ENCODE results near the gene TPBGL.

DNA sequence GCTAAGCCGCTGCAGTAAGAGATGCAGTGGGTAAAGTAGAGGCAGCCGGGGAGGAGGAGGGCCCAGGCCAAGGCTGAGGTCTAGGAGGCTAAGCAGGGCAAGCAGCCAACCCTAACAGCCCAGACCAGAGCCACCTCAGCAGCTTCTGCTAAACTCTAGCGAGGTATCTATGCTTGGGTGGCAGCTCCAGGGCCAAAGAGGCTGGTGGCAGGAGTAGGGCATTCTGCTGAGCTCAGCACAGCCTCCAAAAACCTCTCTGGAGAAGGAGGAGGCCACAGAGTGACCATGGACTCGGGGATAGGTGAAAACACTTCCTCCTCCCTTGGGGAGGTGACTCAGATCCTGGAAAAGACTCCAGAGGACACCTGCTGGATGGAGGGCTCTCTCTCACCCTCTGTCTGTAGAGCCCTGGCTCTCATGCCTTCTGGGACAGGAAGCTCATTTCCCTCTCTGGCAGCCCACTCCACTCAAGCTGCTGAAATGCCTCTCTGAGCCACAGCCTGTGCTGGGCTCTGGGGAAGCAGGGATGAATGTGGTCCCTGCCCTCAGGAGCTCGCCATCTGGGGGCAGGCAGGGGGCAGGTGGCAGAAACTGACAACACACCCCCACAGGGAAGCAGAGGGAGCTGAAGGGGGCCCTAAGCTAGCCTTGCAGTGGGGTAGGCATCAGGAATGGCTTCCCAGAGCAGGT, 16.5 kb upstream of the TPBGL start:
- no peak for TF ChIP-seq CTCF (IDR thresholded peaks at IDR 0.05)
- TF ChIP-seq POLR2AphosphoS5 (IDR thresholded peaks at IDR 0.05): no peak
